H9 (cell line): ENCODE measurements around the gene WDR89. TPM values are rescaled to one million over a fixed set of nuclear protein-coding genes. Genes with fewer than 3 reads are reported as not detected.
A peak's percentile ranks its signal among the peaks of the same experiment; 100 is the strongest.

Source experiments
- DNase-seq: peaks from one replicate; pipeline ENCODE4 v3.0.0-alpha.2; 2017
- H2AFZ ChIP-seq: one replicate; pipeline ENCODE4 v1.6.1; 2013; ENCODE audit warnings: mild to moderate bottlenecking, low read length, control low read depth, moderate library complexity
- H2AK5ac ChIP-seq: 2 replicates; pipeline ENCODE4 v1.6.1; 2013; ENCODE audit warnings: low read length, control low read depth, mixed read lengths; ENCODE audit not compliant: insufficient read length
- H2BK120ac ChIP-seq: one replicate; pipeline ENCODE4 v1.6.1; 2013; ENCODE audit warnings: low read depth, mild to moderate bottlenecking, low read length, control low read depth, inconsistent platforms; ENCODE audit not compliant: poor library complexity, severe bottlenecking
- H2BK12ac ChIP-seq: 2 replicates; pipeline ENCODE4 v1.6.1; 2013; ENCODE audit warnings: low read length, control low read depth, mixed read lengths, low read depth; ENCODE audit not compliant: insufficient read length
- H2BK15ac ChIP-seq: 2 replicates; pipeline ENCODE4 v1.6.1; 2013; ENCODE audit warnings: low read depth, low read length, control low read depth
- H2BK20ac ChIP-seq: one replicate; pipeline ENCODE4 v1.6.1; 2013; ENCODE audit warnings: low read depth, mild to moderate bottlenecking, low read length, control low read depth, inconsistent platforms; ENCODE audit not compliant: poor library complexity, severe bottlenecking
- H2BK5ac ChIP-seq: 2 replicates; pipeline ENCODE4 v1.6.1; 2013; ENCODE audit warnings: low read length, control low read depth, mixed read lengths; ENCODE audit not compliant: insufficient read length
- H3K14ac ChIP-seq: 2 replicates; pipeline ENCODE4 v1.6.1; 2013; ENCODE audit warnings: low read length, control low read depth; ENCODE audit not compliant: insufficient read depth
- H3K18ac ChIP-seq: 2 replicates; pipeline ENCODE4 v1.6.1; 2013; ENCODE audit warnings: low read depth, mild to moderate bottlenecking, mixed read lengths, low read length, control low read depth; ENCODE audit not compliant: insufficient read length
- H3K23ac ChIP-seq: 2 replicates; pipeline ENCODE4 v1.6.1; 2013; ENCODE audit warnings: low read length, control low read depth, mixed read lengths, low read depth; ENCODE audit not compliant: insufficient read length
- H3K23me2 ChIP-seq: 2 replicates; pipeline ENCODE4 v1.6.1; 2013; ENCODE audit warnings: low read depth, mild to moderate bottlenecking, mixed read lengths, low read length, control low read depth; ENCODE audit not compliant: insufficient read length, poor library complexity, severe bottlenecking
- H3K27ac ChIP-seq: 2 replicates; pipeline ENCODE4 v1.5.1; 2013; ENCODE audit warnings: low read length, control low read depth, mixed read lengths, low read depth; ENCODE audit not compliant: insufficient read length
- H3K27me3 ChIP-seq: 2 replicates; pipeline ENCODE4 v1.6.1; 2013; ENCODE audit warnings: low read length, control low read depth, inconsistent platforms; ENCODE audit not compliant: insufficient read depth
- H3K4ac ChIP-seq: 2 replicates; pipeline ENCODE4 v1.6.1; 2013; ENCODE audit warnings: low read depth, mild to moderate bottlenecking, control low read depth, inconsistent platforms, low read length, moderate library complexity
- H3K4me1 ChIP-seq: 2 replicates; pipeline ENCODE4 v1.6.1; 2013; ENCODE audit warnings: low read length, control low read depth, inconsistent platforms; ENCODE audit not compliant: insufficient read depth
- H3K4me2 ChIP-seq: 2 replicates; pipeline ENCODE4 v1.6.1; 2013; ENCODE audit warnings: low read length, control low read depth, mixed read lengths; ENCODE audit not compliant: insufficient read length, insufficient read depth
- H3K56ac ChIP-seq: 2 replicates; pipeline ENCODE4 v1.6.1; 2013; ENCODE audit warnings: low read depth, mild to moderate bottlenecking, mixed read lengths, low read length, control low read depth; ENCODE audit not compliant: insufficient read length
- H3K79me1 ChIP-seq: 2 replicates; pipeline ENCODE4 v1.6.1; 2013; ENCODE audit warnings: low read depth, mild to moderate bottlenecking, moderate library complexity, low read length, control low read depth, inconsistent platforms; ENCODE audit not compliant: insufficient read depth, poor library complexity, severe bottlenecking
- H3K79me2 ChIP-seq: 2 replicates; pipeline ENCODE4 v1.6.1; 2013; ENCODE audit warnings: low read length, control low read depth, inconsistent platforms; ENCODE audit not compliant: insufficient read depth
- H3K9ac ChIP-seq: 2 replicates; pipeline ENCODE4 v1.6.1; 2013; ENCODE audit warnings: low read length, control low read depth, mixed read lengths; ENCODE audit not compliant: insufficient read length; ENCODE audit errors: extremely low read depth
- H3K9me3 ChIP-seq: one replicate; pipeline ENCODE4 v1.6.1; 2013; ENCODE audit warnings: low read depth, low read length, inconsistent platforms; ENCODE audit not compliant: control insufficient read depth
- H3T11ph ChIP-seq: one replicate; pipeline ENCODE4 v1.6.1; 2013; ENCODE audit warnings: mild to moderate bottlenecking, low read length, control low read depth, inconsistent platforms
- H4K20me1 ChIP-seq: one replicate; pipeline ENCODE4 v1.6.1; 2013; ENCODE audit not compliant: control insufficient read depth, insufficient read length, insufficient read depth
- H4K5ac ChIP-seq: 2 replicates; pipeline ENCODE4 v1.6.1; 2013; ENCODE audit warnings: low read depth, mild to moderate bottlenecking, mixed read lengths, low read length, control low read depth; ENCODE audit not compliant: insufficient read length
- H4K8ac ChIP-seq: replicated peaks from 2 replicates; pipeline ENCODE4 v1.6.1; 2013; ENCODE audit warnings: low read length, control low read depth, mixed read lengths, low read depth; ENCODE audit not compliant: insufficient read length
- H4K91ac ChIP-seq: 2 replicates; pipeline ENCODE4 v1.6.1; 2013; ENCODE audit warnings: low read depth, mild to moderate bottlenecking, moderate library complexity, mixed read lengths, low read length, control low read depth; ENCODE audit not compliant: insufficient read length
- H3K27ac Mint-ChIP-seq, 3 experiments: 2 replicates in 2 of 3; 3 replicates in 1 of 3; pipeline ENCODE4 v1.8.0; 2020 to 2021; ENCODE audit warnings: mixed read lengths in 3 of 3, mild to moderate bottlenecking in 1 of 3, moderate library complexity in 1 of 3
- H3K27me3 Mint-ChIP-seq: 2 replicates; pipeline ENCODE4 v1.8.0; 2021; ENCODE audit warnings: low read depth, mild to moderate bottlenecking, moderate library complexity, mixed read lengths
- H3K36me3 Mint-ChIP-seq, 3 experiments: 2 replicates in 2 of 3; 3 replicates in 1 of 3; pipeline ENCODE4 v1.8.0; 2020 to 2021; ENCODE audit warnings: low read depth in 3 of 3, mixed read lengths in 3 of 3; ENCODE audit not compliant: insufficient read depth in 1 of 3
- H3K4me1 Mint-ChIP-seq, 2 experiments: 2 replicates each; pipeline ENCODE4 v1.8.0; 2020; ENCODE audit warnings: mixed read lengths in 2 of 2
- H3K4me3 Mint-ChIP-seq, 2 experiments: 2 replicates in 1 of 2; 3 replicates in 1 of 2; pipeline ENCODE4 v1.8.0; 2020 to 2021; ENCODE audit warnings: mild to moderate bottlenecking in 2 of 2, mixed read lengths in 2 of 2, moderate library complexity in 1 of 2
- H3K9me3 Mint-ChIP-seq, 2 experiments: 2 replicates in 1 of 2; 3 replicates in 1 of 2; pipeline ENCODE4 v1.8.0; 2020; ENCODE audit warnings: mild to moderate bottlenecking in 2 of 2, mixed read lengths in 2 of 2, moderate library complexity in 1 of 2
- WGBS: extraction: QIAGEN DNeasy Blood & Tissue Kit; methylation state at CpG from one replicate; pipeline ENCODE4 v1.1.7; 2013; ENCODE audit warnings: missing lambda C conversion rate, low lambda C conversion rate, mixed read lengths; ENCODE audit not compliant: insufficient read length; ENCODE audit errors: extremely low coverage; 5-methylcytosine and 5-hydroxymethylcytosine counted together
- total RNA-seq: library from RNA; stranded (reverse); gene quantifications from 2 replicates; pipeline ENCODE4 v1.2.1, GENCODE V29; 2021
- TF ChIP-seq, protein P1 (sequence below): fragments of 200-600 bp; sonication (generic); conservative IDR thresholded peaks from 3 replicates; pipeline ENCODE4 v1.8.0; 2021; ENCODE audit warnings: antibody characterized with exemption, mild to moderate bottlenecking

WDR89 gene
- total RNA-seq, 1 experiment from 2014 or later: 24.0 TPM

DNA sequence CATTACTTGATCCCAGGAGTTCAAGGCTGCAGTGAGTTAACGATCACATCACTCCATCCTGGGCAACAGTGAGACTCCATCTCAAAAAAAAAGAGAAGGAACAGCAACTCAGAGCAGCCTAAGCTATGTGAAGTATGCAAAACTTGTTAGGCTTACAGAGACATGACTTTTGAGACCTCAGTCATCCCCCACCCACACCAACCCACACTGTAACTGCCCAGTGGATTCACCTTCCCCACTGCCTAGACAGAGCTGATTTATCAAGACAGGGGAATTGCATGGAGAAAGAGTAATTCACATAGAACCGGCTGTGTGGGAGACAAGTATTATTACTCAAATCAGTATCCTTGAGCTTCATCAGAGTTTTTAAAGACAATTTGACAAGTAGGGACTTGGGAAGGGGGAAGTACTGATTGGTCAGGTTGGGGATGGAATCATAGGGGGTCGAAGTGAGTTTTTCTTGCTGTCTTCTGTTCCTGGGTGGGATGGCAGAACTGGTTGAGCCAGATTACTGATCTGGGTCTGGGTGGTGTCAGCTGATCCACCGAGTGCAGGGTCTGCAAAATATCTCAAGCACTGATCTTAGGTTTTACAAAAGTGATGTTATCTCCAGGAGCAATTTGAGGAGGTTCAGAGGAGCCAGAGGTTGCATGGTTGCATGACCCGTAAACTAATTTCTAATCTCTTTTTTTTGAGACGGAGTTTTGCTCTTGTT lies 6.2 kb upstream of the WDR89 start:
- Histone ChIP-seq H3K4me2 (no peak overlapping the region), H3K4ac (no peak overlapping the region), H3K27me3 (no peaks in the 10 kb centered on the region), H3K56ac (no peak overlapping the region), H4K20me1 (no peaks in the 10 kb centered on the region), H3K14ac (no peak overlapping the region), H3K9ac (no peak overlapping the region), H2AK5ac (no peak overlapping the region), H2BK120ac (no peak overlapping the region), H2BK12ac (no peak overlapping the region), H3K23me2 (no peaks in the 10 kb centered on the region), H4K8ac (no peak overlapping the region), H3K79me1 (no peaks in the 10 kb centered on the region), H4K5ac (no peak overlapping the region), H3K79me2 (no peaks in the 10 kb centered on the region), H2BK20ac (no peak overlapping the region), H4K91ac (no peak overlapping the region), H2BK5ac (no peak overlapping the region), H3K18ac (no peak overlapping the region), H3K9me3 (no peaks in the 10 kb centered on the region), H2BK15ac (no peak overlapping the region), H3K4me1 (peaks cover 4% of the 10 kb centered on the region; the same call in 1 of the 2 replicates), H3T11ph (no peak overlapping the region), H3K23ac (no peak overlapping the region), H2AFZ (no peak overlapping the region), H3K27ac (no peak overlapping the region)
- no CpG with 5 or more reads among the region's 6 CpGs for WGBS
- Mint-ChIP-seq H3K27ac (peak overlapping the region in 1 of 3 experiments; percentile 72; a peak in 2 of 7 replicates), H3K4me3 (no peak overlapping the region), H3K4me1 (peaks cover 5 to 8% of the 10 kb centered on the region in 2 experiments), H3K27me3 (no peaks in the 10 kb centered on the region), H3K9me3 (no peaks in the 10 kb centered on the region), H3K36me3 (no peaks in the 10 kb centered on the region)
- TF ChIP-seq, protein P1, sequence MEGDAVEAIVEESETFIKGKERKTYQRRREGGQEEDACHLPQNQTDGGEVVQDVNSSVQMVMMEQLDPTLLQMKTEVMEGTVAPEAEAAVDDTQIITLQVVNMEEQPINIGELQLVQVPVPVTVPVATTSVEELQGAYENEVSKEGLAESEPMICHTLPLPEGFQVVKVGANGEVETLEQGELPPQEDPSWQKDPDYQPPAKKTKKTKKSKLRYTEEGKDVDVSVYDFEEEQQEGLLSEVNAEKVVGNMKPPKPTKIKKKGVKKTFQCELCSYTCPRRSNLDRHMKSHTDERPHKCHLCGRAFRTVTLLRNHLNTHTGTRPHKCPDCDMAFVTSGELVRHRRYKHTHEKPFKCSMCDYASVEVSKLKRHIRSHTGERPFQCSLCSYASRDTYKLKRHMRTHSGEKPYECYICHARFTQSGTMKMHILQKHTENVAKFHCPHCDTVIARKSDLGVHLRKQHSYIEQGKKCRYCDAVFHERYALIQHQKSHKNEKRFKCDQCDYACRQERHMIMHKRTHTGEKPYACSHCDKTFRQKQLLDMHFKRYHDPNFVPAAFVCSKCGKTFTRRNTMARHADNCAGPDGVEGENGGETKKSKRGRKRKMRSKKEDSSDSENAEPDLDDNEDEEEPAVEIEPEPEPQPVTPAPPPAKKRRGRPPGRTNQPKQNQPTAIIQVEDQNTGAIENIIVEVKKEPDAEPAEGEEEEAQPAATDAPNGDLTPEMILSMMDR: no peak
- DNase-seq: no peak
